H9 (cell line): Measurements from ENCODE around the gene SRXN1. TPM values are rescaled to one million over a fixed set of nuclear protein-coding genes. Genes with fewer than 3 reads are reported as not detected.

Source experiments
- DNase-seq: peaks from one replicate; pipeline ENCODE4 v3.0.0-alpha.2; 2017
- H2AFZ ChIP-seq: one replicate; pipeline ENCODE4 v1.6.1; 2013; ENCODE audit warnings: mild to moderate bottlenecking, low read length, control low read depth, moderate library complexity
- H2AK5ac ChIP-seq: 2 replicates; pipeline ENCODE4 v1.6.1; 2013; ENCODE audit warnings: low read length, control low read depth, mixed read lengths; ENCODE audit not compliant: insufficient read length
- H2BK120ac ChIP-seq: one replicate; pipeline ENCODE4 v1.6.1; 2013; ENCODE audit warnings: low read depth, mild to moderate bottlenecking, low read length, control low read depth, inconsistent platforms; ENCODE audit not compliant: poor library complexity, severe bottlenecking
- H2BK12ac ChIP-seq: 2 replicates; pipeline ENCODE4 v1.6.1; 2013; ENCODE audit warnings: low read length, control low read depth, mixed read lengths, low read depth; ENCODE audit not compliant: insufficient read length
- H2BK15ac ChIP-seq: 2 replicates; pipeline ENCODE4 v1.6.1; 2013; ENCODE audit warnings: low read depth, low read length, control low read depth
- H2BK20ac ChIP-seq: one replicate; pipeline ENCODE4 v1.6.1; 2013; ENCODE audit warnings: low read depth, mild to moderate bottlenecking, low read length, control low read depth, inconsistent platforms; ENCODE audit not compliant: poor library complexity, severe bottlenecking
- H2BK5ac ChIP-seq: 2 replicates; pipeline ENCODE4 v1.6.1; 2013; ENCODE audit warnings: low read length, control low read depth, mixed read lengths; ENCODE audit not compliant: insufficient read length
- H3K14ac ChIP-seq: 2 replicates; pipeline ENCODE4 v1.6.1; 2013; ENCODE audit warnings: low read length, control low read depth; ENCODE audit not compliant: insufficient read depth
- H3K18ac ChIP-seq: 2 replicates; pipeline ENCODE4 v1.6.1; 2013; ENCODE audit warnings: low read depth, mild to moderate bottlenecking, mixed read lengths, low read length, control low read depth; ENCODE audit not compliant: insufficient read length
- H3K23ac ChIP-seq: 2 replicates; pipeline ENCODE4 v1.6.1; 2013; ENCODE audit warnings: low read length, control low read depth, mixed read lengths, low read depth; ENCODE audit not compliant: insufficient read length
- H3K23me2 ChIP-seq: 2 replicates; pipeline ENCODE4 v1.6.1; 2013; ENCODE audit warnings: low read depth, mild to moderate bottlenecking, mixed read lengths, low read length, control low read depth; ENCODE audit not compliant: insufficient read length, poor library complexity, severe bottlenecking
- H3K27ac ChIP-seq: 2 replicates; pipeline ENCODE4 v1.5.1; 2013; ENCODE audit warnings: low read length, control low read depth, mixed read lengths, low read depth; ENCODE audit not compliant: insufficient read length
- H3K27me3 ChIP-seq: 2 replicates; pipeline ENCODE4 v1.6.1; 2013; ENCODE audit warnings: low read length, control low read depth, inconsistent platforms; ENCODE audit not compliant: insufficient read depth
- H3K4ac ChIP-seq: 2 replicates; pipeline ENCODE4 v1.6.1; 2013; ENCODE audit warnings: low read depth, mild to moderate bottlenecking, control low read depth, inconsistent platforms, low read length, moderate library complexity
- H3K4me1 ChIP-seq: 2 replicates; pipeline ENCODE4 v1.6.1; 2013; ENCODE audit warnings: low read length, control low read depth, inconsistent platforms; ENCODE audit not compliant: insufficient read depth
- H3K4me2 ChIP-seq: 2 replicates; pipeline ENCODE4 v1.6.1; 2013; ENCODE audit warnings: low read length, control low read depth, mixed read lengths; ENCODE audit not compliant: insufficient read length, insufficient read depth
- H3K56ac ChIP-seq: 2 replicates; pipeline ENCODE4 v1.6.1; 2013; ENCODE audit warnings: low read depth, mild to moderate bottlenecking, mixed read lengths, low read length, control low read depth; ENCODE audit not compliant: insufficient read length
- H3K79me1 ChIP-seq: 2 replicates; pipeline ENCODE4 v1.6.1; 2013; ENCODE audit warnings: low read depth, mild to moderate bottlenecking, moderate library complexity, low read length, control low read depth, inconsistent platforms; ENCODE audit not compliant: insufficient read depth, poor library complexity, severe bottlenecking
- H3K79me2 ChIP-seq: 2 replicates; pipeline ENCODE4 v1.6.1; 2013; ENCODE audit warnings: low read length, control low read depth, inconsistent platforms; ENCODE audit not compliant: insufficient read depth
- H3K9ac ChIP-seq: 2 replicates; pipeline ENCODE4 v1.6.1; 2013; ENCODE audit warnings: low read length, control low read depth, mixed read lengths; ENCODE audit not compliant: insufficient read length; ENCODE audit errors: extremely low read depth
- H3K9me3 ChIP-seq: one replicate; pipeline ENCODE4 v1.6.1; 2013; ENCODE audit warnings: low read depth, low read length, inconsistent platforms; ENCODE audit not compliant: control insufficient read depth
- H3T11ph ChIP-seq: one replicate; pipeline ENCODE4 v1.6.1; 2013; ENCODE audit warnings: mild to moderate bottlenecking, low read length, control low read depth, inconsistent platforms
- H4K20me1 ChIP-seq: one replicate; pipeline ENCODE4 v1.6.1; 2013; ENCODE audit not compliant: control insufficient read depth, insufficient read length, insufficient read depth
- H4K5ac ChIP-seq: 2 replicates; pipeline ENCODE4 v1.6.1; 2013; ENCODE audit warnings: low read depth, mild to moderate bottlenecking, mixed read lengths, low read length, control low read depth; ENCODE audit not compliant: insufficient read length
- H4K8ac ChIP-seq: replicated peaks from 2 replicates; pipeline ENCODE4 v1.6.1; 2013; ENCODE audit warnings: low read length, control low read depth, mixed read lengths, low read depth; ENCODE audit not compliant: insufficient read length
- H4K91ac ChIP-seq: 2 replicates; pipeline ENCODE4 v1.6.1; 2013; ENCODE audit warnings: low read depth, mild to moderate bottlenecking, moderate library complexity, mixed read lengths, low read length, control low read depth; ENCODE audit not compliant: insufficient read length
- H3K27ac Mint-ChIP-seq, 3 experiments: 2 replicates in 2 of 3; 3 replicates in 1 of 3; pipeline ENCODE4 v1.8.0; 2020 to 2021; ENCODE audit warnings: mixed read lengths in 3 of 3, mild to moderate bottlenecking in 1 of 3, moderate library complexity in 1 of 3
- H3K27me3 Mint-ChIP-seq: 2 replicates; pipeline ENCODE4 v1.8.0; 2021; ENCODE audit warnings: low read depth, mild to moderate bottlenecking, moderate library complexity, mixed read lengths
- H3K36me3 Mint-ChIP-seq, 3 experiments: 2 replicates in 2 of 3; 3 replicates in 1 of 3; pipeline ENCODE4 v1.8.0; 2020 to 2021; ENCODE audit warnings: low read depth in 3 of 3, mixed read lengths in 3 of 3; ENCODE audit not compliant: insufficient read depth in 1 of 3
- H3K4me1 Mint-ChIP-seq, 2 experiments: 2 replicates each; pipeline ENCODE4 v1.8.0; 2020; ENCODE audit warnings: mixed read lengths in 2 of 2
- H3K4me3 Mint-ChIP-seq, 2 experiments: 2 replicates in 1 of 2; 3 replicates in 1 of 2; pipeline ENCODE4 v1.8.0; 2020 to 2021; ENCODE audit warnings: mild to moderate bottlenecking in 2 of 2, mixed read lengths in 2 of 2, moderate library complexity in 1 of 2
- H3K9me3 Mint-ChIP-seq, 2 experiments: 2 replicates in 1 of 2; 3 replicates in 1 of 2; pipeline ENCODE4 v1.8.0; 2020; ENCODE audit warnings: mild to moderate bottlenecking in 2 of 2, mixed read lengths in 2 of 2, moderate library complexity in 1 of 2
- CTCF ChIP-seq: fragments of 200-600 bp; sonication (generic); conservative IDR thresholded peaks from 3 replicates; pipeline ENCODE4 v1.8.0; 2021; ENCODE audit warnings: antibody characterized with exemption, mild to moderate bottlenecking
- WGBS: extraction: QIAGEN DNeasy Blood & Tissue Kit; methylation state at CpG from one replicate; pipeline ENCODE4 v1.1.7; 2013; ENCODE audit warnings: missing lambda C conversion rate, low lambda C conversion rate, mixed read lengths; ENCODE audit not compliant: insufficient read length; ENCODE audit errors: extremely low coverage; 5-methylcytosine and 5-hydroxymethylcytosine counted together
- total RNA-seq: library from RNA; stranded (reverse); gene quantifications from 2 replicates; pipeline ENCODE4 v1.2.1, GENCODE V29; 2021

SRXN1 gene
- total RNA-seq, 1 experiment from 2014 or later, result 25.7 TPM

DNA sequence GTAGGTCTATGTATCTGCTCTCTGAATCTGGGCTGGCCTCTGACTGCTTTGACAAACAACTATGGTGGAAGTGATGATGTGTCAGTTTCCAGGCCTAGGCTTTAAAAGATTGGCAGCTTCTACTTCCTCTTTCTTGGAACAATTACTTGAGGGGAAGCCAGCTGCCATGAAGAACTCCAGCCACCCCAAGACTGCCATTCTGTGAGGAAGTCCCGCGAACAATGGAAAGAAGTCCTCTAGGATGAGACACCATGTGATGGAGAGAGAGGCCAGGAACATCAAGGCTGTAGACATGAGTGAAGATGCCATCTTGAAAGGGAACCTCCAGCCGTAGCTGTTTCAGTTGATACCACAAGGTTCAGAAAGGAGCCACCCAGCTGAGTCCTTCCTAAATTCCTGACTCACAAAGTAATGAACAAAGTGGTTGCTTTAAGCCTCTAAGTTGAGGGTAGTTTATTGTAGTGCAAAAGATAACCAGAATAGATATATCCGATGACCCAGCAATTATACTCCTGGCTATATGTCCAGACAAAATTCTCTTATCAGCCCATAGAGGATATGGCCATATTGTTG, 27.6 kb downstream of the SRXN1 start:
- no peak overlapping the region for H3K23ac ChIP-seq
- TF ChIP-seq CTCF, result no peak
- H3K4me2 ChIP-seq, result no peak overlapping the region
- H2BK5ac ChIP-seq, result no peak overlapping the region
- no peak overlapping the region for H2BK20ac ChIP-seq
- no peaks in the 10 kb centered on the region for H3K79me1 ChIP-seq
- no peak overlapping the region for H3K4me3 Mint-ChIP-seq
- no peak overlapping the region for H3K18ac ChIP-seq
- no peaks in the 10 kb centered on the region for H3K27me3 ChIP-seq
- WGBS, result no CpG with 5 or more reads among the region's 4 CpGs
- H3K27me3 Mint-ChIP-seq, result peaks cover 22% of the 10 kb centered on the region
- H3K4ac ChIP-seq, result no peak overlapping the region
- no peak overlapping the region for H3K14ac ChIP-seq
- H2BK15ac ChIP-seq, result no peak overlapping the region
- peaks cover 13 to 19% of the 10 kb centered on the region in 2 experiments for H3K4me1 Mint-ChIP-seq
- no peak overlapping the region for H3K27ac ChIP-seq
- no peak overlapping the region for H3K9ac ChIP-seq
- no peaks in the 10 kb centered on the region for H4K20me1 ChIP-seq
- H3T11ph ChIP-seq, result no peak overlapping the region
- H3K36me3 Mint-ChIP-seq, result no peaks in the 10 kb centered on the region
- no peak overlapping the region for H2BK12ac ChIP-seq
- no peaks in the 10 kb centered on the region for H3K79me2 ChIP-seq
- no peaks in the 10 kb centered on the region for H3K9me3 Mint-ChIP-seq
- no peaks in the 10 kb centered on the region for H3K9me3 ChIP-seq
- H3K56ac ChIP-seq, result no peak overlapping the region
- no peaks in the 10 kb centered on the region for H3K23me2 ChIP-seq
- H4K8ac ChIP-seq, result no peak overlapping the region
- no peak overlapping the region for H4K91ac ChIP-seq
- no peak for DNase-seq
- no peak overlapping the region for H2AK5ac ChIP-seq
- H3K27ac Mint-ChIP-seq, result no peak overlapping the region
- H3K4me1 ChIP-seq, result 0 out of 2 replicates have a peak, but pooled peaks cover 5% of the 10 kb centered on the region
- H2BK120ac ChIP-seq, result no peak overlapping the region
- H2AFZ ChIP-seq, result no peak overlapping the region
- no peak overlapping the region for H4K5ac ChIP-seq
